SK-MEL-5 (cell line): Measurements from ENCODE around the gene GALNT10. TPM values are rescaled to one million over a fixed set of nuclear protein-coding genes. Genes with fewer than 3 reads are reported as not detected.

Experiments
- DNase-seq: peaks from one replicate; pipeline ENCODE4 v3.0.0-alpha.2; 2016; ENCODE audit warnings: low read depth, low spot score
- in situ Hi-C: cut with HindIII; loops from 2 replicates; pipeline ENCODE4 v1.10.0; 2016; ENCODE audit warnings: low sequenced_read_pairs, high pct_unique_total_duplicates, low pct_unique_long_range_greater_than_20kb
- total RNA-seq: library from RNA; depleted of rRNA; stranded (reverse); fragments of >200 nt; shearing (Covaris generic); gene quantifications from 2 replicates; pipeline ENCODE4 v1.2.3, GENCODE V29; 2014

Gene GALNT10
- total RNA-seq, 1 experiment from 2014 or later: 8.7 TPM

GRCh38 chr5:154271466-154271865 lies 80.9 kb downstream of the GALNT10 start:
- in situ Hi-C loops: no loop called here
- no peak for DNase-seq

- in situ Hi-C loops: no loop called here
- no peak for DNase-seq
These were observed 81.5 kb downstream of the GALNT10 start for GRCh38 chr5:154271936-154272514.

GRCh38 chr5:154273028-154273617 lies 82.6 kb downstream of the GALNT10 start:
- in situ Hi-C loops: no loop called here
- peak; percentile 13 for DNase-seq

GRCh38 chr5:154273963-154274827 lies 83.7 kb downstream of the GALNT10 start:
- DNase-seq: no peak
- in situ Hi-C loops: no loop called here

GRCh38 chr5:154274828-154275185 lies 84.3 kb downstream of the GALNT10 start:
- in situ Hi-C loops: no loop called here
- no peak for DNase-seq

GRCh38 chr5:154275566-154275965 lies 85.0 kb downstream of the GALNT10 start:
- in situ Hi-C loops: no loop called here

GRCh38 chr5:154276261-154276972 lies 85.9 kb downstream of the GALNT10 start:
- in situ Hi-C loops: no loop called here
- DNase-seq: no peak

More at GRCh38 chr5:154275566-154275965, 85.0 kb downstream of the GALNT10 start:
- DNase-seq: no peak

- in situ Hi-C loops: no loop called here
- peak; percentile 4 for DNase-seq
These were observed 86.4 kb downstream of the GALNT10 start for GRCh38 chr5:154276973-154277331.

GRCh38 chr5:154277499-154277898 lies 87.0 kb downstream of the GALNT10 start:
- DNase-seq: no peak
- in situ Hi-C loops: no loop called here

GRCh38 chr5:154278186-154278585 lies 87.7 kb downstream of the GALNT10 start:
- DNase-seq: no peak
- in situ Hi-C loops: no loop called here

GRCh38 chr5:154278908-154279307 lies 88.4 kb downstream of the GALNT10 start:
- no peak for DNase-seq
- in situ Hi-C loops: no loop called here

GRCh38 chr5:154284433-154284832 lies 93.9 kb downstream of the GALNT10 start:
- in situ Hi-C loops: no loop called here
- DNase-seq: no peak

GRCh38 chr5:154285661-154286408 lies 95.3 kb downstream of the GALNT10 start:
- in situ Hi-C loops: no loop called here

GRCh38 chr5:154286557-154286956 lies 96.0 kb downstream of the GALNT10 start:
- in situ Hi-C loops: no loop called here

More at GRCh38 chr5:154285661-154286408, 95.3 kb downstream of the GALNT10 start:
- DNase-seq: no peak

GRCh38 chr5:154287136-154287535 lies 96.6 kb downstream of the GALNT10 start:
- in situ Hi-C loops: no loop called here

More at GRCh38 chr5:154286557-154286956, 96.0 kb downstream of the GALNT10 start:
- no peak for DNase-seq

GRCh38 chr5:154288145-154288544 lies 97.6 kb downstream of the GALNT10 start:
- no peak for DNase-seq
- in situ Hi-C loops: no loop called here

More at GRCh38 chr5:154287136-154287535, 96.6 kb downstream of the GALNT10 start:
- no peak for DNase-seq

GRCh38 chr5:154291917-154292316 lies 101.4 kb downstream of the GALNT10 start:
- in situ Hi-C loops: no loop called here
- DNase-seq: no peak
